ENCODE measurements around the gene DIPK1B. TPM values are rescaled to one million over a fixed set of nuclear protein-coding genes. Genes with fewer than 3 reads are reported as not detected.
"Not testable (repeated sequence)": the region's sequence is repeated elsewhere in the genome, so short reads cannot be mapped to it uniquely, and the experiment has no call there.

The DIPK1B gene
- total RNA-seq, 1 experiment from 2014 or later = 26.3 TPM

- DNase-seq (no peak), ATAC-seq (no peak)
- Histone ChIP-seq H3K27ac (ENCODE audit: low read length) (no peak overlapping the region), H3K79me2 (ENCODE audit: low read length) (no peaks in the 10 kb centered on the region), H3K4me3 (ENCODE audit: low read length) (no peak overlapping the region), H3K9me2 (replicated peaks; ENCODE audit: low read length) (no peaks in the 10 kb centered on the region), H3K36me3 (ENCODE audit: low read depth, low read length) (no peaks in the 10 kb centered on the region), H3K9me3 (ENCODE audit: low read length) (no peaks in the 10 kb centered on the region), H2AFZ (ENCODE audit: low read length) (no peak overlapping the region), H3K4me1 (ENCODE audit: insufficient read depth, low read length) (peaks cover 3% of the 10 kb centered on the region; the same call in 1 of the 2 replicates), H3K9ac (ENCODE audit: low read length) (no peak overlapping the region), H3F3A (ENCODE audit: low read length, unreplicated experiment) (no peaks in the 10 kb centered on the region), H3K27me3 (ENCODE audit: low read length) (no peaks in the 10 kb centered on the region; the same call in 1 of the 2 replicates), H3K4me2 (ENCODE audit: low read length) (no peak overlapping the region), H4K20me1 (ENCODE audit: low read length) (no peaks in the 10 kb centered on the region)
- no TSS peak for BruUV-seq (replicated peaks)
- TF ChIP-seq EZH2 (IDR thresholded peaks at IDR 0.05; ENCODE audit: low read length, unreplicated experiment) (no peak), EZH2phosphoT487 (IDR thresholded peaks at IDR 0.05; ENCODE audit: borderline replicate concordance, low read length) (no peak), CTCF (conservative IDR thresholded peaks at IDR 0.05; ENCODE audit: low read depth, low read length) (no peak)
- intact Hi-C loops (cut with micrococcal nuclease) = no loop called here
- ChIA-PET POLR2A (ENCODE audit: unreplicated experiment) (no interaction called here), CTCF (no interaction called here)
Observed at GRCh38 chr9:136765041-136765440, 52.7 kb downstream of the DIPK1B start.

GRCh38 chr9:136765745-136766409 is 53.5 kb downstream of the DIPK1B start:
- intact Hi-C loops (cut with micrococcal nuclease) = loop anchor here (2.0 kb wide), 1 partner anchor 19 kb away; no protein-coding TSS in a partner anchor
- H3K36me3 ChIP-seq (ENCODE audit: low read depth, low read length); DNase-seq; BruUV-seq (replicated peaks); H3K9me2 ChIP-seq (replicated peaks; ENCODE audit: low read length); H3K27ac ChIP-seq (ENCODE audit: low read length); H3K4me3 ChIP-seq (ENCODE audit: low read length); H3K79me2 ChIP-seq (ENCODE audit: low read length); POLR2A ChIA-PET (ENCODE audit: unreplicated experiment); H3F3A ChIP-seq (ENCODE audit: low read length, unreplicated experiment); H3K9me3 ChIP-seq (ENCODE audit: low read length); H4K20me1 ChIP-seq (ENCODE audit: low read length); H3K27me3 ChIP-seq (ENCODE audit: low read length); H3K4me2 ChIP-seq (ENCODE audit: low read length); CTCF ChIA-PET; H3K9ac ChIP-seq (ENCODE audit: low read length); H3K4me1 ChIP-seq (ENCODE audit: insufficient read depth, low read length); H2AFZ ChIP-seq (ENCODE audit: low read length); ATAC-seq: not testable (repeated sequence)

- CTCF ChIA-PET; H4K20me1 ChIP-seq (ENCODE audit: low read length); H3K79me2 ChIP-seq (ENCODE audit: low read length); H3K36me3 ChIP-seq (ENCODE audit: low read depth, low read length); H3K9me2 ChIP-seq (replicated peaks; ENCODE audit: low read length); H2AFZ ChIP-seq (ENCODE audit: low read length); ATAC-seq; H3F3A ChIP-seq (ENCODE audit: low read length, unreplicated experiment); H3K9ac ChIP-seq (ENCODE audit: low read length); POLR2A ChIA-PET (ENCODE audit: unreplicated experiment); BruUV-seq (replicated peaks); H3K27ac ChIP-seq (ENCODE audit: low read length); H3K27me3 ChIP-seq (ENCODE audit: low read length); H3K4me1 ChIP-seq (ENCODE audit: insufficient read depth, low read length); H3K9me3 ChIP-seq (ENCODE audit: low read length); H3K4me3 ChIP-seq (ENCODE audit: low read length): not testable (repeated sequence)
- intact Hi-C loops (cut with micrococcal nuclease) = loop anchor here (2.0 kb wide), 1 partner anchor 18 kb away; no protein-coding TSS in a partner anchor
- H3K4me2 ChIP-seq (ENCODE audit: low read length) = peak overlapping the region; percentile 51
- peak; percentile 26; the same call in 1 of the 2 replicates for TF ChIP-seq CTCF (conservative IDR thresholded peaks at IDR 0.05; ENCODE audit: low read depth, low read length)
- peak; percentile 63 for DNase-seq
Observed at GRCh38 chr9:136766410-136767120, 54.2 kb downstream of the DIPK1B start.
